Endothelial cell (in vitro differentiated cells): ENCODE data around the gene GRIN2A. TPM values are rescaled to one million over a fixed set of nuclear protein-coding genes. Genes with fewer than 3 reads are reported as not detected.

Experiments used
- DNase-seq: peaks from one replicate; pipeline ENCODE4 v3.0.0; 2021; ENCODE audit warnings: low spot score
- H3K27ac Mint-ChIP-seq: one replicate; pipeline ENCODE4 v1.8.0; 2021; ENCODE audit warnings: mixed read lengths, inconsistent platforms; ENCODE audit not compliant: unreplicated experiment
- H3K27me3 Mint-ChIP-seq: one replicate; pipeline ENCODE4 v1.8.0; 2021; ENCODE audit warnings: mild to moderate bottlenecking, moderate library complexity, mixed read lengths, inconsistent platforms; ENCODE audit not compliant: unreplicated experiment
- H3K36me3 Mint-ChIP-seq: one replicate; pipeline ENCODE4 v1.8.0; 2021; ENCODE audit warnings: mild to moderate bottlenecking, low read depth, mixed read lengths, inconsistent platforms; ENCODE audit not compliant: unreplicated experiment
- H3K4me1 Mint-ChIP-seq: one replicate; pipeline ENCODE4 v1.8.0; 2021; ENCODE audit warnings: mild to moderate bottlenecking, mixed read lengths, inconsistent platforms; ENCODE audit not compliant: unreplicated experiment
- H3K4me3 Mint-ChIP-seq: one replicate; pipeline ENCODE4 v1.8.0; 2021; ENCODE audit warnings: mild to moderate bottlenecking, mixed read lengths, inconsistent platforms; ENCODE audit not compliant: unreplicated experiment
- H3K9me3 Mint-ChIP-seq: one replicate; pipeline ENCODE4 v1.8.0; 2021; ENCODE audit warnings: mixed read lengths, inconsistent platforms; ENCODE audit not compliant: unreplicated experiment
- total RNA-seq: library from RNA; stranded (reverse); fragmentation: NEBNext Ultra II Directional; extraction: Animal tissue kit (Norgen Biotek cat#: 25700); gene quantifications from one replicate; pipeline ENCODE4 v1.2.1, GENCODE V29; 2021; ENCODE audit not compliant: unreplicated experiment
- TF ChIP-seq, protein P1 (sequence below): fragments of 200-600 bp; sonication (generic); IDR thresholded peaks from one replicate; pipeline ENCODE4 v1.5.0; 2021; ENCODE audit warnings: antibody characterized with exemption; ENCODE audit not compliant: unreplicated experiment

Gene GRIN2A
- total RNA-seq, 1 donor from 2014 or later, result 0.03 TPM

DNA sequence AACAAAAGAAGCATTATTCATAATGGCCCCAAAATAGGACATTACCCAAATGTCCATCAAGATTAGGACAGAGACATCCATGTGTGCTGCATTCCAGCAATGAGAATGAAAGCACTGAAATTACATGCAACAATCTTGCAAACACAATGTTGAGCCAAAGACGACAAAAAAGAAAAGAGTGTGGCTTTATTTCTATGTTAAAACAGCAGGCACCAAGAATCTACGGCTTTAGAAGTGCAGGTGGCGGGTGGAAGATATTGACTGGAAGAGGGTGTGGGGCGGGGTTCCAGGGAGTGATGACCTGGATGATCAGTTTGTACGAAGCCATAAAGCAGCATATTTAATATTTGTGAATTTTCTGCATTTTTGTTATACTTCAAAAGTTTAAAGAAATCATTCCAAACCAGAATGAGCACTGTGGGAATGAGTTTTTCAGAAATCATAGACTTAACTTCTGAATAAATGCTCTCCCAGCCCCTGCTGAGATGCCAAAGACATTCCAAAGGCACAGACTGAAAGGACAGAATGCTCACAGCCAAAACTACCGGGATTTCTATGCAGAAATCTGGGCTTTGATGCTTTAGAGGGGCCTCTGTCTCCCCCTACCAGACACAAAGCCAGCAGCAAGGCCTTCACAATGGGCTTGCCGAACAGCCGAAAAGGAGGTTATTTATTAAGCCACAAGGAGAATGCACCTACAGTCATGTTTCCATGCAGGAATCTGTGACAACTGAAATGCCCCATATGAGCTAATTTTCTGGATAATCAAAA, 361.6 kb downstream of the GRIN2A start:
- TF ChIP-seq, protein P1, sequence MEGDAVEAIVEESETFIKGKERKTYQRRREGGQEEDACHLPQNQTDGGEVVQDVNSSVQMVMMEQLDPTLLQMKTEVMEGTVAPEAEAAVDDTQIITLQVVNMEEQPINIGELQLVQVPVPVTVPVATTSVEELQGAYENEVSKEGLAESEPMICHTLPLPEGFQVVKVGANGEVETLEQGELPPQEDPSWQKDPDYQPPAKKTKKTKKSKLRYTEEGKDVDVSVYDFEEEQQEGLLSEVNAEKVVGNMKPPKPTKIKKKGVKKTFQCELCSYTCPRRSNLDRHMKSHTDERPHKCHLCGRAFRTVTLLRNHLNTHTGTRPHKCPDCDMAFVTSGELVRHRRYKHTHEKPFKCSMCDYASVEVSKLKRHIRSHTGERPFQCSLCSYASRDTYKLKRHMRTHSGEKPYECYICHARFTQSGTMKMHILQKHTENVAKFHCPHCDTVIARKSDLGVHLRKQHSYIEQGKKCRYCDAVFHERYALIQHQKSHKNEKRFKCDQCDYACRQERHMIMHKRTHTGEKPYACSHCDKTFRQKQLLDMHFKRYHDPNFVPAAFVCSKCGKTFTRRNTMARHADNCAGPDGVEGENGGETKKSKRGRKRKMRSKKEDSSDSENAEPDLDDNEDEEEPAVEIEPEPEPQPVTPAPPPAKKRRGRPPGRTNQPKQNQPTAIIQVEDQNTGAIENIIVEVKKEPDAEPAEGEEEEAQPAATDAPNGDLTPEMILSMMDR, result no peak
- Mint-ChIP-seq H3K27ac (no peak overlapping the region), H3K9me3 (no peaks in the 10 kb centered on the region), H3K36me3 (no peaks in the 10 kb centered on the region), H3K27me3 (no peaks in the 10 kb centered on the region), H3K4me1 (peaks cover 10% of the 10 kb centered on the region), H3K4me3 (no peak overlapping the region)
- peak; percentile 31 for DNase-seq

DNA sequence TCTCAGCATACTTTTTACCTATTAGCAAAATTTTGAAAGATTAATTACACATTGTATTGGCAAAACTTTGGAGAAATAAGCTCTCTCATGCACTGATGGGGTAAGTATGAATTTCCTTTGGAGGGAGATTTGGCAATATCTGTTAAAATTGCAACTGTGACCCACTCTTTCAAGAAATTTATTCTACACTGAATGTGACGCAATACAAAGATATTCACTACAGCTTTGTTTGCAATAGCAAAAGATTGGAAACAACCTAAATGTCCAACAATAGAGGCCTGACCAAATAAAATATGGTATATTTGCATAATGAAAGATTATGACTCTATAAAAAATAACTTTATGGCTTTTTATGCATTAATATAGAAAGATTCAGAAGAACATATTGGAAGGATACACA, 363.5 kb downstream of the GRIN2A start:
- Mint-ChIP-seq H3K36me3 (no peaks in the 10 kb centered on the region), H3K4me1 (peaks cover 8% of the 10 kb centered on the region), H3K4me3 (no peak overlapping the region), H3K27me3 (no peaks in the 10 kb centered on the region), H3K9me3 (no peaks in the 10 kb centered on the region), H3K27ac (no peak overlapping the region)
- DNase-seq, result no peak
- TF ChIP-seq, protein P1, result no peak

DNA sequence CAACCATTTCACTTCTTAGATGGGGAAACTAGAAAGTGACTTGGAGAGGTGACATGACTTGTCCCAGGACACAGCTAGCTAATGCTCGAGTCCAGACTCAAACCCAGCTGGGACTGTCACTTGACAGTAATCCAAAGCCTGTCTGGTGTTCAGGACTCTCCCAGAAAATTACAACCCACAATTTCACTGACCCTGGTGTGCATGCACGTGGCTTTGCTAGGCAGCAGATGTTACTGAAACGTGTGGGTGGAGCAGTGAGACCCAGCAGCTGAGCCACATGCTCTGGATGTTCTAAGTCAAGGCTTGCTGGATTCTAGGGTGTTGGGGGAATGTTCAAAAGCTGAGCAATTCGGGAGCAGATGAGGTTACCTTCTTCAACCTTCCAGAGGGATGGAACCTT, 364.6 kb downstream of the GRIN2A start:
- H3K4me1 Mint-ChIP-seq, result peaks cover 10% of the 10 kb centered on the region
- no peaks in the 10 kb centered on the region for H3K9me3 Mint-ChIP-seq
- no peak overlapping the region for H3K27ac Mint-ChIP-seq
- TF ChIP-seq, protein P1, result no peak
- no peaks in the 10 kb centered on the region for H3K27me3 Mint-ChIP-seq
- no peak overlapping the region for H3K4me3 Mint-ChIP-seq
- H3K36me3 Mint-ChIP-seq, result no peaks in the 10 kb centered on the region
- DNase-seq, result no peak

DNA sequence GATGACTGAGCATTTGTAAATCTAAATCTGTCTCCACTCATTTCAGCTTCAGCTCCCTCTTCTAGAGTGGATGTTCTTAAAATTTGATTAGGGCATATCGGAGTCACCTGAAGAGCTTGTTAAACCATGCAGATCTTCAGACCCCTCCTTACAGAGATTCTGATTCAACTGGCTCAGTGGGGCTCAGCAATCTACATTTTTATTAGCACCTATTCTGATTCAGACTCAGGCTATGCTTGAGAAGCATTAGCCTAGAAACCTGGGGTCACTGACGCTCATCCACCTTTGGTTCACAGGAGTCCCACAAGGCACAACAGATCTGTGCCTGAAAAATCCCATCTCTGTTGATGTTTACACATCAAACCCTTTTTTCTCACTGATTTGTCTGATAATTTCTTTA, 365.6 kb downstream of the GRIN2A start:
- Mint-ChIP-seq H3K4me1 (peaks cover 8% of the 10 kb centered on the region), H3K9me3 (no peaks in the 10 kb centered on the region), H3K36me3 (no peaks in the 10 kb centered on the region), H3K27ac (no peak overlapping the region), H3K4me3 (no peak overlapping the region), H3K27me3 (no peaks in the 10 kb centered on the region)
- no peak for DNase-seq
- TF ChIP-seq, protein P1, result no peak

DNA sequence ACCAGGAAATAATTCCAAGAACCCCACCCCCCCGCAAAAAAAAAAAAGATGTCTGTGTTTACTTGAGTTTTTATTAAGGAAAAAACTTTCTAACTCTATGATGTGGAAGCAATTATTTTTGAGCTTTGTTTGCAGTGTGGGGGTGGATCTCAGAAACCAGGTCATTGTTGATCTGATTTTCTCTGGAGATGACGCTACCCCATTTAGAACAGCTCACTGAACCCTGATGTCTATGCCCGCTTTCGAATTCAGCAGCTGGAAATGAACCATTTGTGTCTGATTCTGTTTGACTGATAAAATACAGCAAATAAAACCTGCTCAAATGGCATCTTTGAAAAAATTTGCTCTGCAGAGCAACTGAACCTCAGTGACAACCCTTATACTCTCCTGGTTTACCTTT, 368.6 kb downstream of the GRIN2A start:
- no peak for DNase-seq
- H3K27ac Mint-ChIP-seq, result no peak overlapping the region
- TF ChIP-seq, protein P1, result no peak
- H3K4me3 Mint-ChIP-seq, result no peak overlapping the region
- no peaks in the 10 kb centered on the region for H3K36me3 Mint-ChIP-seq
- H3K4me1 Mint-ChIP-seq, result peaks cover 12% of the 10 kb centered on the region
- H3K27me3 Mint-ChIP-seq, result no peaks in the 10 kb centered on the region
- H3K9me3 Mint-ChIP-seq, result no peaks in the 10 kb centered on the region
